HG03039 (cell line): Measurements from ENCODE around the gene BCAT1.
A peak's percentile ranks its signal among the peaks of the same experiment; 100 is the strongest.
"Not testable (repeated sequence)": the region's sequence is repeated elsewhere in the genome, so short reads cannot be mapped to it uniquely, and the experiment has no call there.

ENCODE experiments used
- ATAC-seq: cut with Tn5 transposase; IDR thresholded peaks from one replicate; pipeline ENCODE4 v1.9.1; 2021; ENCODE audit warnings: mild to moderate bottlenecking, moderate library complexity; ENCODE audit not compliant: unreplicated experiment

The BCAT1 gene

DNA sequence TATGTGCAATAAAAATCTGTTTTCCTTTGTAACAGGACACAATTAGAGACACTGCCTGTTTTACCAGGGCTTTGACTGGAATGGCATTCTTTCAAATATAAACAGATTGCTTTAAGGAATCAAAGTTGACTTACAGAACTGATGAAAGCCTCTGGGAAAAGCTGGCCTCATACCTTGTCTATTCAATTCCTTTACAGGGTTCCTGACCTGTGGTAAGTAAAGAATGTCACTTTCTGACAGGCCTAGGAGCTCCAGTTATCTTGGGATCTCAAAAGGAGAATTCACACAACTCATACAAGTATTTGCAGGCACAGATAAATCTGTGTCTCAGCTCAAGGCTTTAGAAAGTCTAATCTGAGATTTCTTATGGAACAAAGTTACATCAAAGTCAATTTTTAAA lies 88.4 kb downstream of the BCAT1 start:
- no peak for ATAC-seq

- no peak for ATAC-seq
These were observed 92.4 kb downstream of the BCAT1 start for GRCh38 chr12:24856541-24856940.

GRCh38 chr12:24854908-24855307 lies 94.0 kb downstream of the BCAT1 start:
- no peak for ATAC-seq

DNA sequence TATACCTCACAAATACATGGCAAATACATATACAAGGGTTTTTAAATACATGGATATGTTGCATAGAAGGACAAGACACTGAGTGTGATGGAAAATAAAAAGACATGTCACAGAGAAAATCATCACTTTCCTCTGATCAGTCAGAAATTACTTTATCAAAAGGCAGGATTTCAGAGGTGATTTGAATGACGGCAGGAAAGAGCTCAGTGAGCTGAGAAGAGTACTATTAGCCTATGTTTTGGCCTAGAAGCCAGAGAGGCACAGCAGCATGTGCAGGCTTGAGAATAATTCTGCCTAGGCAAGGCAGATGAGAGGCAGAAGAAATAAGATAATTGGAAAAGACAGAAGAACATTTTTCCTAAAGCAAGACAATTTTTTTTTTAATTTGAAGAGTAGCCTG lies 94.9 kb downstream of the BCAT1 start:
- no peak for ATAC-seq

DNA sequence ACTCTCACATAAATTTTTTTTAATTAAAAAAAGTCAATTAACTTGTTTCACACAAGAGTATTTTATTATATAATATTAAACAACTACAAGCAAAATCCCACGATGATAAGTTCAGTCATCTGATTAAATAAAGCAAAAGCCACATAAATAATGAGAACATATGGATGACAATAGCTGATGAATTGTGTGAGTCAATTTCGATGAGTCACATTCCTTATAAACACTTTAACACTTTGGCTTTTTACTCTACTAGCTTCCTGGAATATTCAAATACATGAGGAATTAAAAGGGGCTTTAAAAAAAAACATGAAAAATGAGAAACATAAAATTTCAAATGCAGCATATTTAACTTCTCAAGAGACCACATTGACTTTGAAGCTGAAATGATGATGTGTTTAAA lies 95.3 kb downstream of the BCAT1 start:
- no peak for ATAC-seq

- ATAC-seq = no peak
These were observed 95.8 kb downstream of the BCAT1 start for GRCh38 chr12:24853094-24853493.

- no peak for ATAC-seq
These were observed 96.5 kb downstream of the BCAT1 start for GRCh38 chr12:24852420-24852819.

DNA sequence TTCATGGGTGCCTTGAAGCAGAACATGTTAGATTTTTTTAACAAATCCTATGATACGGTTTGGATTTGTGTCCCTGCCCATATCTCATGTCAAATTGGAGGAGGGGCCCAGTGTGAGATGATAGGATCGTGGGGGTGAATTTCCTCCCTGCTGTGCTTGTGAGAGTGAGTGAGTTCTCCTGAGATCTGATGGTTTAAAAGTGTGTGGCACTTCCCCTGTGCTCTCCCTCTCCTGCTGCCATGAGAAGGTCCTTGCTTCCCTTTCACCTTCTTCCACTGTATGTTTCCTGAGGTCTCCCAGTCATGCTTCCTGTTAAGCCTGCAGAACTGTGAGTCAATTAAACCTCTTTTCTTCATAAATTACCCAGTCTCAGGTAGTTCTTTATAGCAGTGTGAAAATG lies 97.0 kb downstream of the BCAT1 start:
- ATAC-seq = not testable (repeated sequence)

DNA sequence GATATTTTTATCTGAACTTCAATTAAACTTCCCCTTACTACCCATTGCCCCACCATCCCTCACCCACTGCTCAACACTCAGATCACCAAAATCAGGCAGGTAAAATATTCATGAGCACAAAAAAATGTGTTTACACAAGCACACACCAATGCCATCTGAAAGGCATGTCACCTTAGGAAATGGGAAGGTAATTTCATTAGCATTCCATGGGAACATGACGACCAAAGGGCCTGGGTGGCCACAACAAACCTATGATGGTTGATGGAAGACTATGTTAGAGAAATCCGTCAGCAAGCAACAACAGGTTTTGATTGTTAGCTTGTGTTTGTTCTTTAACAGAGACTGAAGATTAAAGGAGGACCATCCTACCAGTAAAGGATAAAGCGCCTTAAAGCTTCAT lies 97.6 kb downstream of the BCAT1 start:
- ATAC-seq = no peak

- no peak for ATAC-seq
These were observed 98.4 kb downstream of the BCAT1 start for GRCh38 chr12:24850496-24850895.

DNA sequence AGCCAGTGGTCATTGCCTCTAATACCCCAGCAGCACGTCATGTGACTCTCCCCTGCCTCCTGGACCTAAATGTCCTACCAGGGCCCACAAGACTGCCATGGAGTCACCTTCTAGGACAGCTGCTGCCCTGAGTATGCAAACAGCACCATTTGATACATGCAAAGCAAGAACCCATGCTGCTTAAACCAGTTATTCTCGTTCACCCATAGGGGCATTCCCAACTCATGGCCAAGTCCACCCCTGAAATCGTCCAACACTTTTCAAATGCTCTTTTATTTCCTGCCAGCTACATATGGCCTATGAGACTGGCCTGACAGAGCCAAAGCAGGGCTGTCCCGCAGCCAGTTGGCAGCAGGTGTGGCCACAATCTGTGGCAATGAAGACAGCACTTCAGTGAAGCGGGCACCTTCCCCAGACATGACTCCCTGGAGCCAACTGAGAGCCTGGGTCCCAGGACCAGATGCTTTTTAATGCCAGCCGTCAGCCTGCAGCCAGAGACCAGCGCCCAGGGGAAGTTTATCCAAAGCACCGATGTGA lies 99.9 kb downstream of the BCAT1 start:
- ATAC-seq = no peak

- no peak for ATAC-seq
These were observed 102.2 kb downstream of the BCAT1 start for GRCh38 chr12:24846689-24847088.

- ATAC-seq = no peak
These were observed 103.3 kb downstream of the BCAT1 start for GRCh38 chr12:24845615-24846014.

DNA sequence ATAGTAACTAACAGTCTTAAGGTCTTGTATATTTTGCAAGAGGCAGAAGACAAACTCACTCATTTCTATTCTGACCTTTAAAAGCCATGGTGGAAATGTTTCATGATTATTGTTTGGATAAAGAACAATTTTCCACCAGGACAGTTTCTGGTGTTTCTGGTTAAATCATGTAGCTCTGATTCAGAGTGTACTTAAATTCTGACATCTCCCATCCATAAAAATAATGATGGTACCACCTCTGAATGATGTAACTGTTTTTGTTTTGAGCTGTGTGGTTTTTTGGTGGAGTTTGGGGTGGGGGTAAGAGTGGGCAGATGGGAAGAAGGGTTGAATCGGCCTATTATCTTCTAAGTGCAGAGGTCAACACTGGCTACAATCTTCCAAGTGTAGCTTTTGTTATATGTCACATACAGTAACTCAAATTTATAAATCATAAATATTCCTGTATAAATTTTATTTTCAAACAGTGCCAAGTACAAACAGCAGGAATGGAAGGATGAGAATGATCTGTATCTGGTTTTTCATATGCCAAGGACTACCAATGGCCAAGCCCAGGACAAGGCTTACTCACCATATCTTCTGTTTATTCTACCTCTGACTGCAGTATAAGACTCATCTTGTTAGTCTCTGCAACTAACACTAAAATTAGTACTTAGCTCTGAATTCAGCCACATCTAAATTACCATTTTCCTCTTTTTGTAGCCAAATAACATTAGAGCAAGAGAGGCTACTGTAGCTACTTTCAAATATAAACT lies 108.7 kb downstream of the BCAT1 start:
- ATAC-seq = no peak

DNA sequence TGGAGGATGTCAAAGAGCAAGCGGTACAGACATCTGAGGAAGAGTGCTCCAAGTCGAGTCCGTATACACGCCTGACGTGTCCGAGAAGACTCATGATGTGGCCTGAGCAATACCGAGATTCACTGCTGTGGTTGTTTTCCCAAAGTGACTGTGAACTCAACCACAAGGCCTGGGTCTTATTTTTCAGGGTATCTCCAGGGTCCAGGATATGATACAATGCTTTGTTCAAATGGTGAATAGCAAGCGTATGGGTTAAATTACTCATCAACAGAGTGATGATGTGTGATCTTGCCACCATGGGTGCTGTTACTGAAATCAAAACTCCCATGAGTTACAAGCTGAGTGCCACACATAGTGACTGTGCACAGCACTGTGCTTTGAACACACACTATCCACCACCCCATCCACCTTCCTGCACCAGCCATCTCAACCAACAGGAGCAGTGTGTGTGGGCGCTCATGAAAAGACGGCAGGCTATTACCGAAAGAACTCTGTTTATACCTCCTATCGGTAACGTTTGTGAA lies 109.6 kb downstream of the BCAT1 start:
- ATAC-seq = peak; percentile 82

DNA sequence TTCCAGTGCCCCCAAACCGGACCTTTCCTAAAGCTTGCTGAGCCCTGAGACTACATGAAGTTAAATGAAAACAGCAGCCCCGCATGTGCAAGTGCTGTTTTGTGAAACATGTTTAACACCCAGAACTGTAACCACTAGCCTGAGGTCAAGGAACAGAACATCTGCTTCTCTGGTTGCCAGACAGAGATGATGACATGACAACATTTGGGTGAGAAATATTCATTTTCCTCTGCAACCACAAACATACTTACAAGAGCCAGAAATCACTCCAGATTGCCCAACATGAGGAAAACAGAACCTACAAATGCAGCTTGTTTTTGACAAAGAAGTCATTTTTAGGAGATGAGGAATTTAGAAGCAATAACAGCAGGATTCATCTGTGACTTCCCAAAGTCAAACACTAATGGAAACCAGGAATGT lies 110.4 kb downstream of the BCAT1 start:
- ATAC-seq = peak; percentile 39

DNA sequence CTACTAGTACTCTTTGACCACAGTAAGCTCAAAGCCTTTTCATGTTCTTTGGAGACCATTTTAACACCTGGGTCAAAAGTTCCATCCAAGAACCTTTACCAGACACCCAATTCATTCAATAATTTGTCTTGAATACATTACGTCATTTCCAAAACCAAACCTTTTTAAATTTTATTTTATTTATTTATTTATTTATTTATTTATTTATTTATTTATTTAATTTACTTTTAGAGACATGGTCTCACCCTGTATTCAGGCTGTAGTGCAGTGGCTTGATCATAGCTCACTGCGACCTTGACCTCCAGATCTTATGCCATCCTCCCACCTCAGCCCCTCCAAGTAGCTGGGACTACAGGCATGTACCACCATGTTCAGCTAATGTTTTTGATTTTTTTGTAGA lies 113.5 kb downstream of the BCAT1 start:
- ATAC-seq = no peak

DNA sequence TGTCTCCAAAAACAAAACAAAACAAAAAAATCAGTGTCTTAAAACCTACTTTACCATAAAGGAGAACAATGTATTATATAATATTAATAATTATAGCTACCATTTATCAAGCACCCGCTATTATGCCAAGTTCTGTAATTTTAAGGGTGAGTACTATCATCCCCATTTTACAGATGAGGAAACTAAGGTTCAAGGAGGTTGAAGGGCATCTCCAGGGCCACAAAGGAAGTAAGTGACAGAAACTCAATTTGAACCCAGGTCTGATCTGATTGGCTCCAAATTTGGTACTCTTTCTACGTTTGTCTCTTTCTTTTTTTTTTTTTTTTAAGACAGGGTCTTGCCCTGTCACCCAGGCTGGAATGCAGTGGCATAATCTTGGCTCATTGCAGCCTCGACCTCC lies 115.4 kb downstream of the BCAT1 start:
- ATAC-seq = no peak

DNA sequence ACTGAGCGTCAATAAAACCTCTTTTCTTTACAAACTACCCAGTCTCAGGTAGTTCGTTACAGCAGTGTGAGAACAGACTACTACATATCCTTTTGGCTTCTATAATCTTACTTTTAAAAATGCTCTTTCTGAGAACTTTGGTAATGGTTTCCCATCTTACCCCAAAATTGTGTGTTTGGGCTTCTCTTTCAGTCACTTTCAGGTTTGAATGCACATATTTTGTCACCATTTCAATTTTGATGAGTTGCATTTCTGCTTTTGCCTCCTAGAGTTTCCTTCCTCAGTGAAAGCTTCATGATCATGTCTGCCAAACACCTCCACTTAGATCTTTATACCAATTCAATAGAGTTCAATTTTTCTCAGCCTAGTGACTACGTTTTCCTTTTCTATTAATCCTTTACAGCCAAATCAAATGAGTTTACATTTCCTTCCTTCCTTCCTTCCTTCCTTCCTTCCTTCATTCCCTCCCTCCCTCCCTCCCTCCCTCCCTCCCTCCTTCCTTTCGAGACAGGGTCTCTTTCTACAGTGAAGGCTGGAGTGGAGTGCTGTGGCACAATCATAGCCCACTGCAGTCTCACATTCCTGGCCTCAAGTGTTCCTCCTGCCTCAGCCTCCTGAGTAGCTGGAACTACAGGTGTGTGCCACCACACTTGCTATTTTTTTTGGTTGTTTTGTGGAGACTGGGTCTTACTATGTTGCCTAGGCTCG lies 124.9 kb downstream of the BCAT1 start:
- ATAC-seq = no peak

GRCh38 chr12:24822121-24822899 lies 126.6 kb downstream of the BCAT1 start:
- ATAC-seq = peak; percentile 83

GRCh38 chr12:24821691-24822090 lies 127.2 kb downstream of the BCAT1 start:
- peak; percentile 66 for ATAC-seq
